Left ventricle myocardium inferior (tissue), 1 donor: ENCODE data around the gene LRP8. TPM values are rescaled to one million over a fixed set of nuclear protein-coding genes. Genes with fewer than 3 reads are reported as not detected.
"Not testable (repeated sequence)": the region's sequence is repeated elsewhere in the genome, so short reads cannot be mapped to it uniquely, and the experiment has no call there.

Experiments
- DNase-seq: peaks from one replicate; pipeline ENCODE4 v3.0.0-alpha.2; 2020
- H3K27ac ChIP-seq: fragments of 200-600 bp; replicated peaks from 2 replicates; pipeline ENCODE4 v1.8.0; 2021
- H3K27me3 ChIP-seq: fragments of 200-600 bp; 2 replicates; pipeline ENCODE4 v1.8.0; 2021; ENCODE audit warnings: low read depth
- H3K36me3 ChIP-seq: fragments of 200-600 bp; 2 replicates; pipeline ENCODE4 v1.8.0; 2021
- H3K4me1 ChIP-seq: fragments of 200-600 bp; 2 replicates; pipeline ENCODE4 v1.8.0; 2021
- H3K4me3 ChIP-seq: fragments of 200-600 bp; 2 replicates; pipeline ENCODE4 v1.8.0; 2021; ENCODE audit warnings: mild to moderate bottlenecking, moderate library complexity
- H3K9me3 ChIP-seq: fragments of 200-600 bp; replicated peaks from 2 replicates; pipeline ENCODE4 v1.8.0; 2021
- intact Hi-C: fragments of 100-400 bp; cut with micrococcal nuclease; formaldehyde crosslinking; loops from one replicate; pipeline ENCODE4 v1.11.0; 2022
- total RNA-seq: library from RNA; stranded (reverse); fragmentation: NEBNext Ultra II Directional; extraction: Animal tissue kit (Norgen Biotek cat#: 25700); gene quantifications from one replicate; pipeline ENCODE4 v1.2.1, GENCODE V29; 2021
- TF ChIP-seq, protein P1 (sequence below): fragments of 200-600 bp; IDR thresholded peaks from 2 replicates; pipeline ENCODE4 v1.8.0; 2021; ENCODE audit warnings: antibody characterized with exemption, mild to moderate bottlenecking, borderline replicate concordance
- donor health status: DM: no; HTN: yes; CAD: no; lungs with severe emphysema.

LRP8 gene
- total RNA-seq, 1 donor from 2014 or later = 1.8 TPM

DNA sequence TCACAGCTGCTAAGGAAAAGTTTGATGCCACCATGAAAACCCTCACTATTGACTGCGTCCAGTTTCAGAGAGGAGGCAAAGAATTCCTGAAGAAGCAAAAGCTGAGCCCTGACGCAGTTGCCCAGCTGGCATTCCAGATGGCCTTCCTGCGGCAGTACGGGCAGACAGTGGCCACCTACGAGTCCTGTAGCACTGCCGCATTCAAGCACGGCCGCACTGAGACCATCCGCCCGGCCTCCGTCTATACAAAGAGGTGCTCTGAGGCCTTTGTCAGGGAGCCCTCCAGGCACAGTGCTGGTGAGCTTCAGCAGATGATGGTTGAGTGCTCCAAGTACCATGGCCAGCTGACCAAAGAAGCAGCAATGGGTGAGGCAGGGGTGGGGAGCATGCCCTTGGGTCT is 116.9 kb downstream of the LRP8 start:
- H3K4me3 ChIP-seq = no peak overlapping the region
- TF ChIP-seq, protein P1, sequence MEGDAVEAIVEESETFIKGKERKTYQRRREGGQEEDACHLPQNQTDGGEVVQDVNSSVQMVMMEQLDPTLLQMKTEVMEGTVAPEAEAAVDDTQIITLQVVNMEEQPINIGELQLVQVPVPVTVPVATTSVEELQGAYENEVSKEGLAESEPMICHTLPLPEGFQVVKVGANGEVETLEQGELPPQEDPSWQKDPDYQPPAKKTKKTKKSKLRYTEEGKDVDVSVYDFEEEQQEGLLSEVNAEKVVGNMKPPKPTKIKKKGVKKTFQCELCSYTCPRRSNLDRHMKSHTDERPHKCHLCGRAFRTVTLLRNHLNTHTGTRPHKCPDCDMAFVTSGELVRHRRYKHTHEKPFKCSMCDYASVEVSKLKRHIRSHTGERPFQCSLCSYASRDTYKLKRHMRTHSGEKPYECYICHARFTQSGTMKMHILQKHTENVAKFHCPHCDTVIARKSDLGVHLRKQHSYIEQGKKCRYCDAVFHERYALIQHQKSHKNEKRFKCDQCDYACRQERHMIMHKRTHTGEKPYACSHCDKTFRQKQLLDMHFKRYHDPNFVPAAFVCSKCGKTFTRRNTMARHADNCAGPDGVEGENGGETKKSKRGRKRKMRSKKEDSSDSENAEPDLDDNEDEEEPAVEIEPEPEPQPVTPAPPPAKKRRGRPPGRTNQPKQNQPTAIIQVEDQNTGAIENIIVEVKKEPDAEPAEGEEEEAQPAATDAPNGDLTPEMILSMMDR = no peak

GRCh38 chr1:53210352-53210751 is 117.5 kb downstream of the LRP8 start:
- no peak overlapping the region for H3K4me3 ChIP-seq
- H3K36me3 ChIP-seq = peaks cover 98% of the 10 kb centered on the region
- no peaks in the 10 kb centered on the region for H3K27me3 ChIP-seq
- intact Hi-C loops = no loop called here
- no peak for DNase-seq
- no peak overlapping the region for H3K27ac ChIP-seq
- peaks cover 11% of the 10 kb centered on the region for H3K4me1 ChIP-seq
- TF ChIP-seq, protein P1 = no peak
- H3K9me3 ChIP-seq = peaks cover 8% of the 10 kb centered on the region

More for the DNA sequence above, 116.9 kb downstream of the LRP8 start:
- H3K4me1 ChIP-seq = peaks cover 11% of the 10 kb centered on the region
- peaks cover 98% of the 10 kb centered on the region for H3K36me3 ChIP-seq
- H3K27ac ChIP-seq = no peak overlapping the region
- no peaks in the 10 kb centered on the region for H3K27me3 ChIP-seq
- intact Hi-C loops = no loop called here
- no peak for DNase-seq
- H3K9me3 ChIP-seq = peaks cover 6% of the 10 kb centered on the region

- intact Hi-C loops = no loop called here
- H3K4me3 ChIP-seq = no peak overlapping the region
- no peak for DNase-seq
- H3K27ac ChIP-seq = no peak overlapping the region
- TF ChIP-seq, protein P1 = no peak
- H3K36me3 ChIP-seq = peaks cover 98% of the 10 kb centered on the region
- peaks cover 11% of the 10 kb centered on the region for H3K4me1 ChIP-seq
- H3K9me3 ChIP-seq = peaks cover 8% of the 10 kb centered on the region
- no peaks in the 10 kb centered on the region for H3K27me3 ChIP-seq
Measured at GRCh38 chr1:53207726-53208125, 120.1 kb downstream of the LRP8 start.

GRCh38 chr1:53206735-53207379 is 121.0 kb downstream of the LRP8 start:
- Histone ChIP-seq H3K4me1 (peaks cover 11% of the 10 kb centered on the region), H3K36me3 (peaks cover 98% of the 10 kb centered on the region), H3K27me3 (no peaks in the 10 kb centered on the region), H3K9me3 (peaks cover 8% of the 10 kb centered on the region), H3K4me3 (no peak overlapping the region), H3K27ac (no peak overlapping the region)
- TF ChIP-seq, protein P1 = no peak
- intact Hi-C loops = no loop called here
- DNase-seq = no peak

- DNase-seq, H3K9me3 ChIP-seq, H3K4me3 ChIP-seq, intact Hi-C loops, H3K27me3 ChIP-seq, H3K27ac ChIP-seq: not testable (repeated sequence)
- Histone ChIP-seq H3K36me3 (peaks cover 96% of the 10 kb centered on the region), H3K4me1 (peaks cover 15% of the 10 kb centered on the region)
Measured at GRCh38 chr1:53206083-53206685, 121.7 kb downstream of the LRP8 start.

- DNase-seq, H3K27me3 ChIP-seq, H3K4me3 ChIP-seq, H3K27ac ChIP-seq, intact Hi-C loops, H3K9me3 ChIP-seq: not testable (repeated sequence)
- H3K4me1 ChIP-seq = peaks cover 20% of the 10 kb centered on the region
- peaks cover 94% of the 10 kb centered on the region for H3K36me3 ChIP-seq
Measured at GRCh38 chr1:53205496-53205895, 122.4 kb downstream of the LRP8 start.
